HepG2 (cell line): ENCODE results near the gene AMPH. TPM values are rescaled to one million over a fixed set of nuclear protein-coding genes. Genes with fewer than 3 reads are reported as not detected.

Source experiments
- ATAC-seq: fragments of 200-7000 bp; cut with Tn5 transposase; 3 replicates; pipeline ENCODE4 v1.9.1; 2020; ENCODE audit warnings: mild to moderate bottlenecking, moderate library complexity
- BruUV-seq: library from RNA; stranded (reverse); fragments of 400-500 nt; replicated peaks from 2 replicates; lab custom pipeline; 2021; lab: Mats Ljungman, UMichigan
- CTCF ChIA-PET: fragments of 300-600 bp; formaldehyde crosslinking; extraction: SDS; loops from one replicate; lab custom pipeline; 2021; ENCODE audit warnings: low total read pairs, inconsistent platforms, low intra/inter-chr PET ratio; lab: Yijun Ruan, JAX
- POLR2A ChIA-PET: fragments of 350-600 bp; sonication (Branson Sonifier 250); formaldehyde crosslinking; loops from one replicate; lab custom pipeline; 2020; ENCODE audit warnings: antibody characterized with exemption, inconsistent platforms; lab: Yijun Ruan, JAX
- DNase-seq: peaks from one replicate; pipeline ENCODE4 v3.0.0-alpha.2; 2015; ENCODE audit warnings: low spot score
- FAIRE-seq: peaks from 3 replicates; lab custom pipeline; 2011; peaks lifted over from hg19 to GRCh38; lab: Jason Lieb, UNC
- H2AFZ ChIP-seq: one replicate; pipeline ENCODE4 v1.6.1; 2011; ENCODE audit warnings: low read length, inconsistent platforms
- H3K27ac ChIP-seq: fragments of 300-600 bp; 3 replicates; pipeline ENCODE4 v1.8.0; 2011; ENCODE audit warnings: mixed run types, mild to moderate bottlenecking, mixed read lengths, low read length, inconsistent platforms; ENCODE audit not compliant: insufficient read depth; ENCODE audit errors: extremely low read length
- H3K27me3 ChIP-seq, 2 experiments: fragments of 200-600 bp in 1 of 2; 2 replicates in 1 of 2; 3 replicates in 1 of 2; pipeline versions ENCODE4 v1.6.0 to v1.8.0; 2011; ENCODE audit warnings: low read length in 2 of 2, mild to moderate bottlenecking in 2 of 2, moderate library complexity in 2 of 2, inconsistent platforms in 1 of 2; ENCODE audit not compliant: insufficient read depth in 2 of 2, control insufficient read depth in 1 of 2
- H3K36me3 ChIP-seq, 2 experiments: fragments of 200-600 bp in 1 of 2; replicated peaks in 1 of 2; 2 replicates in 1 of 2; 3 replicates in 1 of 2; pipeline versions ENCODE4 v1.5.1 to v1.8.0; 2011; ENCODE audit warnings: low read length in 2 of 2, inconsistent platforms in 1 of 2; ENCODE audit not compliant: insufficient read depth in 2 of 2, control insufficient read depth in 1 of 2
- H3K4me1 ChIP-seq: 2 replicates; pipeline ENCODE4 v1.5.1; 2012; ENCODE audit warnings: low read length, inconsistent platforms; ENCODE audit not compliant: insufficient read depth
- H3K4me2 ChIP-seq: 2 replicates; pipeline ENCODE4 v1.6.0; 2011; ENCODE audit warnings: low read depth, low read length, inconsistent platforms
- H3K4me3 ChIP-seq, 3 experiments: fragments of 200-600 bp in 1 of 3; sonication (generic), shearing (Covaris generic) in 1 of 3; replicated peaks in 1 of 3; 2 replicates each; pipeline ENCODE4 v1.5.1; 2011 to 2016; ENCODE audit warnings: low read length in 3 of 3, inconsistent platforms in 2 of 3, low read depth in 2 of 3, mild to moderate bottlenecking in 2 of 3, control low read depth in 1 of 3, mixed read lengths in 1 of 3; ENCODE audit not compliant: insufficient read depth in 1 of 3
- H3K79me2 ChIP-seq: one replicate; pipeline ENCODE4 v1.6.1; 2011; ENCODE audit warnings: low read length, inconsistent platforms; ENCODE audit not compliant: insufficient read depth
- H3K9ac ChIP-seq: 2 replicates; pipeline ENCODE4 v1.6.0; 2011; ENCODE audit warnings: mild to moderate bottlenecking, low read depth, low read length, inconsistent platforms; ENCODE audit not compliant: insufficient read depth
- H3K9me3 ChIP-seq: 2 replicates; pipeline ENCODE4 v1.5.1; 2012; ENCODE audit warnings: mild to moderate bottlenecking, low read length
- H4K20me1 ChIP-seq: 2 replicates; pipeline ENCODE4 v1.6.0; 2011; ENCODE audit warnings: inconsistent platforms, mild to moderate bottlenecking, low read length, moderate library complexity; ENCODE audit not compliant: insufficient read depth
- CSRNP2 ChIP-seq: sonication (generic); formaldehyde crosslinking; conservative IDR thresholded peaks from 2 replicates; pipeline ENCODE4 v1.8.0; 2022; ENCODE audit warnings: low read depth, missing genetic modification reagents
- FOXJ3 ChIP-seq: sonication (generic); formaldehyde crosslinking; IDR thresholded peaks from 2 replicates; pipeline ENCODE4 v1.4.0; 2020; ENCODE audit warnings: missing genetic modification reagents, mild to moderate bottlenecking, borderline replicate concordance
- IKZF1 ChIP-seq: fragments of 450-650 bp; IDR thresholded peaks from 2 replicates; pipeline ENCODE4 v1.7.1; 2016
- MLLT10 ChIP-seq: sonication (generic); formaldehyde crosslinking; IDR thresholded peaks from 2 replicates; pipeline ENCODE4 v1.4.0; 2020; ENCODE audit warnings: missing genetic modification reagents
- NONO ChIP-seq, 2 experiments: fragments of 450-650 bp in 1 of 2; sonication (generic) in 1 of 2; formaldehyde crosslinking in 1 of 2; IDR thresholded peaks in 1 of 2; conservative IDR thresholded peaks in 1 of 2; 2 replicates each; pipeline versions ENCODE4 v1.6.1 to v1.8.0; 2017 to 2022; ENCODE audit warnings: mild to moderate bottlenecking in 1 of 2, missing genetic modification reagents in 1 of 2, moderate library complexity in 1 of 2
- POGZ ChIP-seq: sonication (generic); formaldehyde crosslinking; IDR thresholded peaks from 2 replicates; pipeline ENCODE4 v1.4.0; 2020; ENCODE audit warnings: mild to moderate bottlenecking, missing genetic modification reagents
- RFXANK ChIP-seq: IDR thresholded peaks from 2 replicates; pipeline ENCODE4 v1.6.1; 2016
- TAF1 ChIP-seq: sonication (generic); formaldehyde crosslinking; IDR thresholded peaks from 2 replicates; pipeline ENCODE4 v1.4.0; 2020; ENCODE audit warnings: missing genetic modification reagents
- THYN1 ChIP-seq: sonication (generic); formaldehyde crosslinking; IDR thresholded peaks from 2 replicates; pipeline ENCODE4 v1.8.1; 2023; ENCODE audit warnings: low read depth, mild to moderate bottlenecking, moderate library complexity, missing genetic modification reagents, borderline replicate concordance
- ZBTB14 ChIP-seq: sonication (generic); formaldehyde crosslinking; IDR thresholded peaks from 2 replicates; pipeline ENCODE4 v1.4.0; 2020; ENCODE audit warnings: missing genetic modification reagents
- ZFAT ChIP-seq: sonication (generic); formaldehyde crosslinking; conservative IDR thresholded peaks from 2 replicates; pipeline ENCODE4 v1.8.1; 2023; ENCODE audit warnings: missing genetic modification reagents, inconsistent platforms
- ZMAT3 ChIP-seq: sonication (generic); formaldehyde crosslinking; conservative IDR thresholded peaks from 2 replicates; pipeline ENCODE4 v1.7.0; 2021; ENCODE audit warnings: missing genetic modification reagents
- ZNF558 ChIP-seq: sonication (generic); formaldehyde crosslinking; IDR thresholded peaks from 2 replicates; pipeline ENCODE4 v1.9.0; 2022; ENCODE audit warnings: mild to moderate bottlenecking, missing genetic modification reagents, borderline replicate concordance
- ZNF703 ChIP-seq: sonication (generic); formaldehyde crosslinking; IDR thresholded peaks from 2 replicates; pipeline ENCODE4 v1.5.1; 2020; ENCODE audit warnings: missing genetic modification reagents, mild to moderate bottlenecking, moderate library complexity, borderline replicate concordance
- ZNF784 ChIP-seq: sonication (generic); formaldehyde crosslinking; IDR thresholded peaks from 2 replicates; pipeline ENCODE4 v1.5.1; 2020; ENCODE audit warnings: missing genetic modification reagents, mild to moderate bottlenecking, borderline replicate concordance
- ZSCAN22 ChIP-seq: sonication (generic); formaldehyde crosslinking; IDR thresholded peaks from 2 replicates; pipeline ENCODE4 v1.4.0; 2020; ENCODE audit warnings: mild to moderate bottlenecking, missing genetic modification reagents
- WGBS: methylation state at CpG from one replicate; pipeline ENCODE4 v1.1.6; 2017; ENCODE audit warnings: low lambda C conversion rate; 5-methylcytosine and 5-hydroxymethylcytosine counted together
- in situ Hi-C: cut with HindIII; loops from 2 replicates; pipeline ENCODE4 v1.10.0; 2017; ENCODE audit warnings: low pct_unique_long_range_greater_than_20kb; ENCODE audit not compliant: extremely low pct_ligation_motif_present
- intact Hi-C: fragments of 100-400 bp; cut with micrococcal nuclease; formaldehyde crosslinking; loops from one replicate; pipeline ENCODE4 v1.10.0; 2022; ENCODE audit not compliant: unreplicated experiment
- polyA plus RNA-seq, 8 experiments: library from polyadenylated mRNA; depleted of rRNA in 3 of 8; stranded (reverse) in 7 of 8; unstranded in 1 of 8; fragments of >200 nt; fragmentation: Illumina TruSeq in 4 of 8; extraction: Trizol in 4 of 8; gene quantifications; 2 replicates each; pipeline versions ENCODE4 v1.2.1 to v1.2.3, GENCODE V29; 2011 to 2016; ENCODE audit warnings: low read depth in 4 of 8, missing spikeins in 1 of 8, mixed read lengths in 1 of 8; ENCODE audit not compliant: insufficient read depth in 1 of 8
- total RNA-seq, 5 experiments: library from RNA; depleted of rRNA; stranded (reverse); fragments of >200 nt; fragmentation: Illumina TruSeq; extraction: Trizol; gene quantifications; 2 replicates each; pipeline ENCODE4 v1.2.3, GENCODE V29; 2016; ENCODE audit warnings: low read depth in 1 of 5
- TF ChIP-seq, protein P1 (sequence below): sonication (generic); formaldehyde crosslinking; IDR thresholded peaks from 2 replicates; pipeline ENCODE4 v1.5.0; 2020; ENCODE audit warnings: mild to moderate bottlenecking, low read depth, missing genetic modification reagents, borderline replicate concordance
- TF ChIP-seq, protein P2 (sequence below): sonication (generic); formaldehyde crosslinking; conservative IDR thresholded peaks from 2 replicates; pipeline ENCODE4 v1.4.0; 2020; ENCODE audit warnings: missing genetic modification reagents

AMPH gene
- total and polyA plus RNA-seq, 2 of the 13 experiments (the other 11 are each of a cell fraction or from before 2014, with no cell fraction given) = not detected

GRCh38 chr7:38411404-38411803, 219.8 kb downstream of the AMPH start:
- in situ Hi-C loops = loop anchor here (25.0 kb wide), 1 partner anchor 251 kb away; no protein-coding TSS in a partner anchor
- Histone ChIP-seq H3K79me2 (no peaks in the 10 kb centered on the region), H2AFZ (no peak overlapping the region), H4K20me1 (no peaks in the 10 kb centered on the region), H3K4me2 (no peak overlapping the region), H3K27ac (no peak overlapping the region), H3K27me3 (no peaks in the 10 kb centered on the region), H3K4me1 (no peaks in the 10 kb centered on the region), H3K4me3 (no peak overlapping the region), H3K9me3 (no peaks in the 10 kb centered on the region), H3K9ac (no peak overlapping the region), H3K36me3 (no peaks in the 10 kb centered on the region)
- CTCF ChIA-PET = no interaction called here
- BruUV-seq = no TSS peak
- DNase-seq (peak; percentile 28), ATAC-seq (peak; percentile 74), FAIRE-seq (peak; percentile 23)
- POLR2A ChIA-PET = no interaction called here
- WGBS = 0% methylated on average over 1 of the region's 1 CpG
- intact Hi-C loops = no loop called here
- no peak for TF ChIP-seq TAF1 (CRISPR knock-in tag)
- TF ChIP-seq ZSCAN22 = no peak
- TF ChIP-seq CSRNP2 (CRISPR knock-in tag) = no peak
- TF ChIP-seq FOXJ3 (CRISPR knock-in tag) = no peak
- no peak for TF ChIP-seq ZNF558 (CRISPR knock-in tag)
- no peak for TF ChIP-seq NONO (IDR thresholded peaks at IDR 0.05)
- TF ChIP-seq NONO (CRISPR knock-in tag; conservative IDR thresholded peaks at IDR 0.05) = no peak
- no peak for TF ChIP-seq THYN1
- no peak for TF ChIP-seq POGZ (CRISPR knock-in tag)
- no peak for TF ChIP-seq IKZF1
- TF ChIP-seq ZBTB14 (CRISPR knock-in tag) = no peak
- TF ChIP-seq, protein P1, sequence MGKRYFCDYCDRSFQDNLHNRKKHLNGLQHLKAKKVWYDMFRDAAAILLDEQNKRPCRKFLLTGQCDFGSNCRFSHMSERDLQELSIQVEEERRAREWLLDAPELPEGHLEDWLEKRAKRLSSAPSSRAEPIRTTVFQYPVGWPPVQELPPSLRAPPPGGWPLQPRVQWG (CRISPR knock-in tag) = no peak
- TF ChIP-seq RFXANK (CRISPR knock-in tag) = no peak
- no peak for TF ChIP-seq ZNF703
- TF ChIP-seq, protein P2, sequence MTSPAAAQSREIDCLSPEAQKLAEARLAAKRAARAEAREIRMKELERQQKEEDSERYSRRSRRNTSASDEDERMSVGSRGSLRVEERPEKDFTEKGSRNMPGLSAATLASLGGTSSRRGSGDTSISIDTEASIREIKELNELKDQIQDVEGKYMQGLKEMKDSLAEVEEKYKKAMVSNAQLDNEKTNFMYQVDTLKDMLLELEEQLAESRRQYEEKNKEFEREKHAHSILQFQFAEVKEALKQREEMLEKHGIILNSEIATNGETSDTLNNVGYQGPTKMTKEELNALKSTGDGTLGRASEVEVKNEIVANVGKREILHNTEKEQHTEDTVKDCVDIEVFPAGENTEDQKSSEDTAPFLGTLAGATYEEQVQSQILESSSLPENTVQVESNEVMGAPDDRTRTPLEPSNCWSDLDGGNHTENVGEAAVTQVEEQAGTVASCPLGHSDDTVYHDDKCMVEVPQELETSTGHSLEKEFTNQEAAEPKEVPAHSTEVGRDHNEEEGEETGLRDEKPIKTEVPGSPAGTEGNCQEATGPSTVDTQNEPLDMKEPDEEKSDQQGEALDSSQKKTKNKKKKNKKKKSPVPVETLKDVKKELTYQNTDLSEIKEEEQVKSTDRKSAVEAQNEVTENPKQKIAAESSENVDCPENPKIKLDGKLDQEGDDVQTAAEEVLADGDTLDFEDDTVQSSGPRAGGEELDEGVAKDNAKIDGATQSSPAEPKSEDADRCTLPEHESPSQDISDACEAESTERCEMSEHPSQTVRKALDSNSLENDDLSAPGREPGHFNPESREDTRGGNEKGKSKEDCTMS = no peak
- no peak for TF ChIP-seq MLLT10
- no peak for TF ChIP-seq ZFAT (CRISPR knock-in tag)
- no peak for TF ChIP-seq ZNF784 (CRISPR knock-in tag)
- TF ChIP-seq ZMAT3 (CRISPR knock-in tag) = no peak
